Parathyroid adenoma (tissue), 2 donors: ENCODE data around the gene HOXD11.

ENCODE experiments used
- H2AFZ ChIP-seq: fragments of 300-600 bp; sonication (generic); one replicate; pipeline ENCODE4 v1.7.0; 2017; ENCODE audit warnings: antibody characterized with exemption, mild to moderate bottlenecking
- H3K27ac ChIP-seq: fragments of 300-600 bp; sonication (generic); one replicate; pipeline ENCODE4 v1.7.0; 2017
- H3K27me3 ChIP-seq: fragments of 300-600 bp; sonication (generic); one replicate; pipeline ENCODE4 v1.7.0; 2017; ENCODE audit warnings: low read length; ENCODE audit not compliant: control insufficient read depth, insufficient read depth
- H3K36me3 ChIP-seq: fragments of 300-600 bp; sonication (generic); one replicate; pipeline ENCODE4 v1.7.0; 2017; ENCODE audit warnings: low read length; ENCODE audit not compliant: control insufficient read depth, insufficient read depth
- H3K4me1 ChIP-seq: fragments of 300-600 bp; sonication (generic); one replicate; pipeline ENCODE4 v1.7.0; 2017; ENCODE audit warnings: control low read depth
- H3K4me2 ChIP-seq: fragments of 300-600 bp; sonication (generic); one replicate; pipeline ENCODE4 v1.7.0; 2017; ENCODE audit warnings: low read length
- H3K4me3 ChIP-seq: fragments of 300-600 bp; sonication (generic); one replicate; pipeline ENCODE4 v1.7.0; 2017; ENCODE audit warnings: low read depth, low read length
- H3K79me2 ChIP-seq: fragments of 300-600 bp; sonication (generic); one replicate; pipeline ENCODE4 v1.7.0; 2017; ENCODE audit warnings: control low read depth
- H3K9ac ChIP-seq: fragments of 300-600 bp; sonication (generic); one replicate; pipeline ENCODE4 v1.7.0; 2017; ENCODE audit warnings: mild to moderate bottlenecking
- H3K9me3 ChIP-seq: fragments of 300-600 bp; sonication (generic); one replicate; pipeline ENCODE4 v1.7.0; 2017; ENCODE audit warnings: low read length; ENCODE audit not compliant: control insufficient read depth
- CTCF ChIP-seq: fragments of 300-600 bp; sonication (generic); IDR thresholded peaks from one replicate; pipeline ENCODE4 v1.7.0; 2017; ENCODE audit warnings: antibody characterized with exemption, mild to moderate bottlenecking
- donor health status: primary hyperparathyroidism.

The HOXD11 gene

GRCh38 chr2:176106581-176107539, at the start of gene HOXD11:
Gene HOXD11, plus strand, starts transcription at chr2:176107280. Its CDS starts 76 bp downstream, at chr2:176107356.
- no peak within 1 kb of the TSS for H3K9ac ChIP-seq
- H3K79me2 ChIP-seq, result no peaks in the 10 kb centered on the region
- no peak within 1 kb of the TSS for H3K27ac ChIP-seq
- no peaks in the 10 kb centered on the region for H3K4me1 ChIP-seq
- no peaks in the 10 kb centered on the region for H3K9me3 ChIP-seq
- no peak within 1 kb of the TSS for H3K4me3 ChIP-seq
- no peak for TF ChIP-seq CTCF
- H2AFZ ChIP-seq, result no peak within 1 kb of the TSS
- no peaks in the 10 kb centered on the region for H3K36me3 ChIP-seq
- peak within 1 kb of the TSS; percentile 6 for H3K4me2 ChIP-seq
- peaks cover 30% of the 10 kb centered on the region for H3K27me3 ChIP-seq

GRCh38 chr2:176063958-176064357, 43.1 kb upstream of the HOXD11 start:
- Histone ChIP-seq H3K9ac (no peak overlapping the region), H3K79me2 (no peaks in the 10 kb centered on the region), H2AFZ (no peak overlapping the region), H3K27me3 (peaks cover 6% of the 10 kb centered on the region), H3K27ac (no peak overlapping the region), H3K4me3 (no peak overlapping the region), H3K36me3 (no peaks in the 10 kb centered on the region), H3K4me1 (no peaks in the 10 kb centered on the region), H3K4me2 (no peak overlapping the region), H3K9me3 (no peaks in the 10 kb centered on the region)
- no peak for TF ChIP-seq CTCF

GRCh38 chr2:176066645-176067588, 40.2 kb upstream of the HOXD11 start:
- Histone ChIP-seq H3K4me3 (peak overlapping the region; percentile 45), H3K27me3 (peaks cover 13% of the 10 kb centered on the region)

More at GRCh38 chr2:176066645-176067588, 40.2 kb upstream of the HOXD11 start:
- Histone ChIP-seq H3K4me2 (peak overlapping the region; percentile 67), H3K9ac (no peak overlapping the region), H3K9me3 (no peaks in the 10 kb centered on the region), H3K36me3 (no peaks in the 10 kb centered on the region), H3K4me1 (no peaks in the 10 kb centered on the region), H3K79me2 (no peaks in the 10 kb centered on the region), H3K27ac (no peak overlapping the region), H2AFZ (peak overlapping the region; percentile 21)
- no peak for TF ChIP-seq CTCF
